ENCODE data around the gene TOX2.

Gene TOX2

GRCh38 chr20:44068316-44069201 lies 153.9 kb downstream of the TOX2 start:
- DNase-seq: no peak

- DNase-seq: no peak
Measured at GRCh38 chr20:44069203-44070011, 154.8 kb downstream of the TOX2 start.

- no peak for DNase-seq
Measured at GRCh38 chr20:44070139-44070900, 155.7 kb downstream of the TOX2 start.

- no peak for DNase-seq
Measured at GRCh38 chr20:44071057-44071456, 156.4 kb downstream of the TOX2 start.

GRCh38 chr20:44071526-44072111 lies 157.0 kb downstream of the TOX2 start:
- no peak for DNase-seq

- DNase-seq: no peak
Measured at GRCh38 chr20:44072384-44072783, 157.7 kb downstream of the TOX2 start.

- DNase-seq: no peak
Measured at GRCh38 chr20:44073011-44073674, 158.5 kb downstream of the TOX2 start.

- no peak for DNase-seq
Measured at GRCh38 chr20:44073675-44074071, 159.0 kb downstream of the TOX2 start.

GRCh38 chr20:44074252-44075151 lies 159.8 kb downstream of the TOX2 start:
- no peak for DNase-seq

- no peak for DNase-seq
Measured at GRCh38 chr20:44075191-44075949, 160.7 kb downstream of the TOX2 start.

- DNase-seq: no peak
Measured at GRCh38 chr20:44075950-44076232, 161.2 kb downstream of the TOX2 start.

GRCh38 chr20:44079291-44079690 lies 164.6 kb downstream of the TOX2 start:
- DNase-seq: no peak

GRCh38 chr20:44080064-44080463 lies 165.4 kb downstream of the TOX2 start:
- DNase-seq: no peak

GRCh38 chr20:44080646-44081267 lies 166.1 kb downstream of the TOX2 start:
- DNase-seq: peak in 1 of 2 donors; percentile 63

GRCh38 chr20:44081476-44081875 lies 166.8 kb downstream of the TOX2 start:
- DNase-seq: no peak

GRCh38 chr20:44081888-44082287 lies 167.2 kb downstream of the TOX2 start:
- no peak for DNase-seq

GRCh38 chr20:44083220-44083933 lies 168.7 kb downstream of the TOX2 start:
- DNase-seq: no peak

GRCh38 chr20:44084439-44084838 lies 169.8 kb downstream of the TOX2 start:
- DNase-seq: no peak

- no peak for DNase-seq
Measured at GRCh38 chr20:44084891-44085290, 170.2 kb downstream of the TOX2 start.

Data from bone marrow (tissue), 2 donors.